Mesenchymal stem cell (in vitro differentiated cells and primary cell): Measurements from ENCODE around the gene RYR1.

Experiments used
- DNase-seq: peaks from one replicate; pipeline ENCODE4 v3.0.0-alpha.2; 2013
- H2AFZ ChIP-seq: one replicate; pipeline ENCODE4 v1.6.1; 2013; ENCODE audit warnings: low read depth, mild to moderate bottlenecking, control low read depth, inconsistent platforms, low read length, moderate library complexity
- H2AK5ac ChIP-seq: 2 replicates; pipeline ENCODE4 v1.6.1; 2013; ENCODE audit warnings: low read length, moderate library complexity, mild to moderate bottlenecking, inconsistent platforms; ENCODE audit not compliant: severe bottlenecking
- H2BK120ac ChIP-seq: one replicate; pipeline ENCODE4 v1.6.1; 2013; ENCODE audit warnings: low read depth, mild to moderate bottlenecking, inconsistent platforms, low read length, moderate library complexity
- H2BK12ac ChIP-seq, 2 experiments: one replicate each; pipeline ENCODE4 v1.6.1; 2013; ENCODE audit warnings: inconsistent platforms in 2 of 2, low read length in 2 of 2, mild to moderate bottlenecking in 2 of 2, moderate library complexity in 2 of 2, control low read depth in 1 of 2
- H2BK15ac ChIP-seq: one replicate; pipeline ENCODE4 v1.6.1; 2013; ENCODE audit warnings: mild to moderate bottlenecking, low read depth, inconsistent platforms; ENCODE audit not compliant: poor library complexity, severe bottlenecking
- H2BK5ac ChIP-seq: 2 replicates; pipeline ENCODE4 v1.6.1; 2013; ENCODE audit warnings: low read depth, mild to moderate bottlenecking, low read length, control low read depth, inconsistent platforms; ENCODE audit not compliant: poor library complexity, severe bottlenecking
- H3K14ac ChIP-seq, 2 experiments: one replicate each; pipeline ENCODE4 v1.6.1; 2013; ENCODE audit warnings: inconsistent platforms in 2 of 2, low read length in 2 of 2, control low read depth in 1 of 2, mild to moderate bottlenecking in 1 of 2, moderate library complexity in 1 of 2
- H3K18ac ChIP-seq, 2 experiments: one replicate each; pipeline ENCODE4 v1.6.1; 2013; ENCODE audit warnings: inconsistent platforms in 2 of 2, low read length in 2 of 2, control low read depth in 1 of 2, low read depth in 1 of 2, mild to moderate bottlenecking in 1 of 2
- H3K23ac ChIP-seq, 2 experiments: one replicate each; pipeline ENCODE4 v1.6.1; 2013; ENCODE audit warnings: inconsistent platforms in 2 of 2, low read length in 2 of 2, mild to moderate bottlenecking in 2 of 2, moderate library complexity in 2 of 2, control low read depth in 1 of 2
- H3K27ac ChIP-seq: 2 replicates; pipeline ENCODE4 v1.5.1; 2013; ENCODE audit warnings: mild to moderate bottlenecking, moderate library complexity, low read length, control low read depth, inconsistent platforms; ENCODE audit not compliant: poor library complexity, severe bottlenecking
- H3K27me3 ChIP-seq, 2 experiments: 2 replicates each; pipeline versions ENCODE4 v1.6.1 to v1.7.0; 2013; ENCODE audit warnings: low read length in 2 of 2, mild to moderate bottlenecking in 2 of 2, moderate library complexity in 2 of 2, control low read depth in 1 of 2, inconsistent platforms in 1 of 2; ENCODE audit not compliant: control insufficient read depth in 1 of 2, insufficient read depth in 1 of 2
- H3K36me3 ChIP-seq, 2 experiments: 2 replicates each; pipeline versions ENCODE4 v1.6.1 to v1.7.0; 2013; ENCODE audit warnings: low read length in 2 of 2, control low read depth in 1 of 2, inconsistent platforms in 1 of 2, low read depth in 1 of 2, mild to moderate bottlenecking in 1 of 2; ENCODE audit not compliant: insufficient read depth in 2 of 2, control insufficient read depth in 1 of 2
- H3K4ac ChIP-seq, 2 experiments: one replicate each; pipeline ENCODE4 v1.6.1; 2013; ENCODE audit warnings: inconsistent platforms in 2 of 2, low read length in 2 of 2, mild to moderate bottlenecking in 2 of 2, moderate library complexity in 2 of 2, control low read depth in 1 of 2, low read depth in 1 of 2
- H3K4me1 ChIP-seq: 2 replicates; pipeline ENCODE4 v1.6.1; 2013; ENCODE audit warnings: low read depth, low read length, control low read depth; ENCODE audit not compliant: control insufficient read depth, insufficient read depth
- H3K4me2 ChIP-seq: 2 replicates; pipeline ENCODE4 v1.6.1; 2013; ENCODE audit warnings: low read length, mild to moderate bottlenecking, inconsistent platforms; ENCODE audit not compliant: poor library complexity, severe bottlenecking
- H3K4me3 ChIP-seq, 2 experiments: 2 replicates each; pipeline versions ENCODE4 v1.5.1 to v1.7.0; 2013; ENCODE audit warnings: low read length in 2 of 2, mild to moderate bottlenecking in 2 of 2, control low read depth in 1 of 2, low read depth in 1 of 2; ENCODE audit not compliant: insufficient read depth in 1 of 2
- H3K79me1 ChIP-seq: replicated peaks from 2 replicates; pipeline ENCODE4 v1.6.1; 2013; ENCODE audit warnings: mild to moderate bottlenecking, control low read depth, low read length, inconsistent platforms; ENCODE audit not compliant: poor library complexity, severe bottlenecking
- H3K9ac ChIP-seq: 2 replicates; pipeline ENCODE4 v1.7.0; 2013; ENCODE audit warnings: mild to moderate bottlenecking, low read length, moderate library complexity
- H3K9me3 ChIP-seq: 2 replicates; pipeline ENCODE4 v1.7.0; 2013; ENCODE audit warnings: mild to moderate bottlenecking, low read length; ENCODE audit not compliant: control insufficient read depth
- H4K8ac ChIP-seq: one replicate; pipeline ENCODE4 v1.6.1; 2013; ENCODE audit warnings: inconsistent platforms, mild to moderate bottlenecking, low read length, moderate library complexity
- H4K91ac ChIP-seq: one replicate; pipeline ENCODE4 v1.6.1; 2013; ENCODE audit warnings: mild to moderate bottlenecking, low read length, inconsistent platforms
- whole genome bisulfite sequencing: methylation state at CpG from one replicate; pipeline ENCODE4 v1.1.7; 2013; ENCODE audit warnings: mixed read lengths; 5-methylcytosine and 5-hydroxymethylcytosine counted together

The RYR1 gene

DNA sequence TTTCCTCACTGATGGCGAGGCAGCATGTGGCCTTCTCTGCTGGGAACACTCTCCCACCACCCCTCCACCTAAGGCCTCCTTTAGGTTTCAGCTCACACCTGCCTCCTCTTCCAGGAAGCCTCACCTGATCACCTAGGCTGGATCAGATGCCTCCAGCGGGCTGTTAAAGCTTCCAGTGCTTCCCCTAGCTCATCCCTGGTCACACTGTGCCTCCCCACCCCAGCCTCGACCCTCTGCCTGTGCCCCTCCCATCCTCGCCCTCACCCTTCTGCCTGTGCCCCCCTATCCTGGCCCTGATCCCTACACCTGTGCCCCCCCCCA, 150.5 kb downstream of the RYR1 start:
- H2BK120ac ChIP-seq: no peak overlapping the region
- H4K91ac ChIP-seq: no peak overlapping the region
- no peak overlapping the region for H3K4me2 ChIP-seq
- no peaks in the 10 kb centered on the region for H3K27me3 ChIP-seq
- peak overlapping the region in 1 of 2 experiments; percentile 57 for H3K14ac ChIP-seq
- H2BK12ac ChIP-seq: no peak overlapping the region
- no peak overlapping the region for H2BK15ac ChIP-seq
- no peak overlapping the region for H3K4ac ChIP-seq
- H3K4me1 ChIP-seq: no peaks in the 10 kb centered on the region
- H2AK5ac ChIP-seq: no peak overlapping the region
- WGBS: 78% methylated on average over 4 of the region's 4 CpGs
- no peaks in the 10 kb centered on the region for H3K9me3 ChIP-seq
- no peak overlapping the region for H3K4me3 ChIP-seq
- H2AFZ ChIP-seq: no peak overlapping the region
- H3K9ac ChIP-seq: no peak overlapping the region
- H2BK5ac ChIP-seq: no peak overlapping the region
- H3K18ac ChIP-seq: no peak overlapping the region
- H3K23ac ChIP-seq: no peak overlapping the region
- H3K36me3 ChIP-seq: no peaks in the 10 kb centered on the region
- no peaks in the 10 kb centered on the region for H3K79me1 ChIP-seq
- DNase-seq: no peak
- no peak overlapping the region for H4K8ac ChIP-seq
- H3K27ac ChIP-seq: no peak overlapping the region

- Histone ChIP-seq H3K4me3 (no peak overlapping the region), H3K4me1 (no peaks in the 10 kb centered on the region), H3K23ac (no peak overlapping the region), H4K91ac (no peak overlapping the region), H3K4ac (no peak overlapping the region), H3K4me2 (no peak overlapping the region), H3K9me3 (no peaks in the 10 kb centered on the region), H2BK5ac (no peak overlapping the region), H2AFZ (no peak overlapping the region), H2BK15ac (no peak overlapping the region), H3K27me3 (no peaks in the 10 kb centered on the region), H3K36me3 (no peaks in the 10 kb centered on the region), H3K79me1 (no peaks in the 10 kb centered on the region), H2BK120ac (no peak overlapping the region), H4K8ac (peak overlapping the region; percentile 9), H2BK12ac (no peak overlapping the region), H2AK5ac (no peak overlapping the region), H3K27ac (no peak overlapping the region), H3K14ac (no peak overlapping the region), H3K18ac (no peak overlapping the region), H3K9ac (no peak overlapping the region)
- WGBS: 84% methylated on average over 1 of the region's 2 CpGs
- DNase-seq: no peak
Observed at GRCh38 chr19:38587562-38587961, 154.1 kb downstream of the RYR1 start.

DNA sequence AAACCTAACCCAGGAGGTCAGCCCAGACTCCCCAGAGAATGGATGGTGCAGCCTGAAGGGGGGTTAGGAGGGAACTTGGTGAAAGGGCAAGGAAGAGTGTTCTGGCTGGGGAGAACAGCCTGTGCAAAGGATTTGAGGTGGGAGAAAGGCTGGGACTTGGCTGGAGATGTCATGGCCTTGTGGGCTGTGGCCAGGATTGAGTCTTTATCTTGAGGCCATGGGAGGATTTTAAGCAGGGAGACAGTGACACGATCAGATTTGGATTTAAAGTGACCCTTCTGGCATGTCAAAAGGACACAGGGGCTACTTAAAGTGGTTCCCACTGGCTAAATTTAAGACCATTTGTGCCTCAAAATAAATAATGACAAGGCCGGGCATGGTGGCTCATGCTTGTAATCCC, 154.6 kb downstream of the RYR1 start:
- Histone ChIP-seq H3K4ac (no peak overlapping the region), H3K27me3 (no peaks in the 10 kb centered on the region), H2AFZ (peak overlapping the region; percentile 11), H3K9me3 (no peaks in the 10 kb centered on the region), H3K79me1 (no peaks in the 10 kb centered on the region), H4K8ac (peak overlapping the region; percentile 9), H3K4me2 (no peak overlapping the region), H3K4me1 (no peaks in the 10 kb centered on the region), H3K14ac (peak overlapping the region in 1 of 2 experiments; percentile 59), H3K18ac (no peak overlapping the region), H3K36me3 (no peaks in the 10 kb centered on the region), H2BK5ac (no peak overlapping the region), H3K27ac (no peak overlapping the region), H2BK12ac (no peak overlapping the region), H2BK15ac (no peak overlapping the region), H2BK120ac (no peak overlapping the region), H4K91ac (no peak overlapping the region), H3K9ac (no peak overlapping the region), H3K4me3 (no peak overlapping the region), H3K23ac (no peak overlapping the region), H2AK5ac (no peak overlapping the region)
- 86% methylated on average over 2 of the region's 2 CpGs for WGBS
- no peak for DNase-seq

- H3K18ac ChIP-seq: no peak overlapping the region
- H3K27ac ChIP-seq: no peak overlapping the region
- no peak overlapping the region for H4K91ac ChIP-seq
- no peak overlapping the region for H3K14ac ChIP-seq
- peaks cover 5% of the 10 kb centered on the region for H3K4me1 ChIP-seq
- no peak overlapping the region for H2AFZ ChIP-seq
- no peak overlapping the region for H3K9ac ChIP-seq
- DNase-seq: no peak
- no peaks in the 10 kb centered on the region for H3K79me1 ChIP-seq
- H3K9me3 ChIP-seq: no peaks in the 10 kb centered on the region
- no peak overlapping the region for H4K8ac ChIP-seq
- peaks cover 16 to 19% of the 10 kb centered on the region in 2 experiments for H3K27me3 ChIP-seq
- no peak overlapping the region for H3K4me2 ChIP-seq
- WGBS: 82% methylated on average over 5 of the region's 6 CpGs
- no peak overlapping the region for H2BK5ac ChIP-seq
- no peak overlapping the region for H3K4me3 ChIP-seq
- no peak overlapping the region for H2BK120ac ChIP-seq
- no peak overlapping the region for H2AK5ac ChIP-seq
- H3K23ac ChIP-seq: no peak overlapping the region
- H3K4ac ChIP-seq: no peak overlapping the region
- H3K36me3 ChIP-seq: no peaks in the 10 kb centered on the region
- no peak overlapping the region for H2BK15ac ChIP-seq
- H2BK12ac ChIP-seq: no peak overlapping the region
Observed at GRCh38 chr19:38592940-38593339, 159.4 kb downstream of the RYR1 start.
